Panc1 (cell line): Measurements from ENCODE around the gene PLPPR2.

Experiments
- TCF7L2 ChIP-seq: IDR thresholded peaks from 2 replicates; pipeline ENCODE4 v1.6.1; 2011; ENCODE audit warnings: mild to moderate bottlenecking, low read depth, low read length, inconsistent platforms
- TF ChIP-seq, protein P1 (sequence below): fragments of 450-650 bp; IDR thresholded peaks from 2 replicates; pipeline ENCODE4 v1.5.1; 2017; ENCODE audit warnings: mild to moderate bottlenecking

DNA sequence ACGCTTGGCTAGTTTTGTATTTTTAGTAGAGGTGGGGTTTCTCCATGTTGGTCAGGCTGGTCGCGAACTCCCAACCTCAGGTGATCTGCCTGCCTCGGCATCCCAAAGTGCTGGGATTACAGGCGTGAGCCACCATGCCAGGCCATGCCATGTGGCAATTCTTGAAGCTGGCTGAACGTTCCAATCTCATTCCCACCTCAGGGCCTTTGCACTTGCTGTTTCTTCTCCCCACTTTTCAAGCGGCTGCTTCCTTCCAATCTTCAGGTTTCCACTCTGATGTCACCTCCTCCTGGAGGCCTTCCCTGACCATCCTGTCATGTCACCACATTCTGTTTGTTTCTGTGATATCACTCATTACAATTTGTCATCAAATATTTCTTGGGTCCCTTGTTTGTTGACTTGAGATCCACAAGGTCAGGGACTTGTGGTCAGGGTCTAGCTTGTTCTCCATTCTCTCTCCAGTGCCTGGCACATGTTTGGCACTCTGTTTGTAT, 24.7 kb downstream of the PLPPR2 start:
- TF ChIP-seq, protein P1, sequence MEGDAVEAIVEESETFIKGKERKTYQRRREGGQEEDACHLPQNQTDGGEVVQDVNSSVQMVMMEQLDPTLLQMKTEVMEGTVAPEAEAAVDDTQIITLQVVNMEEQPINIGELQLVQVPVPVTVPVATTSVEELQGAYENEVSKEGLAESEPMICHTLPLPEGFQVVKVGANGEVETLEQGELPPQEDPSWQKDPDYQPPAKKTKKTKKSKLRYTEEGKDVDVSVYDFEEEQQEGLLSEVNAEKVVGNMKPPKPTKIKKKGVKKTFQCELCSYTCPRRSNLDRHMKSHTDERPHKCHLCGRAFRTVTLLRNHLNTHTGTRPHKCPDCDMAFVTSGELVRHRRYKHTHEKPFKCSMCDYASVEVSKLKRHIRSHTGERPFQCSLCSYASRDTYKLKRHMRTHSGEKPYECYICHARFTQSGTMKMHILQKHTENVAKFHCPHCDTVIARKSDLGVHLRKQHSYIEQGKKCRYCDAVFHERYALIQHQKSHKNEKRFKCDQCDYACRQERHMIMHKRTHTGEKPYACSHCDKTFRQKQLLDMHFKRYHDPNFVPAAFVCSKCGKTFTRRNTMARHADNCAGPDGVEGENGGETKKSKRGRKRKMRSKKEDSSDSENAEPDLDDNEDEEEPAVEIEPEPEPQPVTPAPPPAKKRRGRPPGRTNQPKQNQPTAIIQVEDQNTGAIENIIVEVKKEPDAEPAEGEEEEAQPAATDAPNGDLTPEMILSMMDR, result no peak
- TF ChIP-seq TCF7L2, result no peak
